Hippocampal formation (tissue), 2 donors: Measurements from ENCODE around the gene CCL18.
A peak's percentile ranks its signal among the peaks of the same experiment; 100 is the strongest.
"Not testable (repeated sequence)": the region's sequence is repeated elsewhere in the genome, so short reads cannot be mapped to it uniquely, and the experiment has no call there.

Source experiments
- DNase-seq, 2 donors: peaks; one replicate each; lab custom pipeline; 2025; lab: John Stamatoyannopoulos, UW

Gene CCL18

DNA sequence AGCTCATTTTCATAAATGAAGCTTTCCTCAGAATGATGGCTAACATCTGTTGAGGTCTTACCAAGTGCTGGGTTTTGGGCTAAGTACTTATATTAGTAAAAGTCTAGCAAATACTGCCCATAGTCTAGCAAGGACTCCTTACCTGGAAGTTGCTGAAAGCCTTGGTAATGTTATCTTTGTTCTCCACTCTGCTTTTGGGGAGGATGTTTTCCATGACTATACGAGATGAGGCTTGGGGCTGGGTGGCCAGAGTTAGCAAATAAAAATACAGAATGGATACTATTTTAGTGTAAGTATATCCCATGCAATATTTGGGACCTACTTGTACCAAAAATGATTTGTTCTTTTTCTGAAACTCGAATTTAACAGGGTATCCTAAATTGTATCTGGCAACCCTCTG lies 7.7 kb downstream of the CCL18 start:
- no peak for DNase-seq

DNA sequence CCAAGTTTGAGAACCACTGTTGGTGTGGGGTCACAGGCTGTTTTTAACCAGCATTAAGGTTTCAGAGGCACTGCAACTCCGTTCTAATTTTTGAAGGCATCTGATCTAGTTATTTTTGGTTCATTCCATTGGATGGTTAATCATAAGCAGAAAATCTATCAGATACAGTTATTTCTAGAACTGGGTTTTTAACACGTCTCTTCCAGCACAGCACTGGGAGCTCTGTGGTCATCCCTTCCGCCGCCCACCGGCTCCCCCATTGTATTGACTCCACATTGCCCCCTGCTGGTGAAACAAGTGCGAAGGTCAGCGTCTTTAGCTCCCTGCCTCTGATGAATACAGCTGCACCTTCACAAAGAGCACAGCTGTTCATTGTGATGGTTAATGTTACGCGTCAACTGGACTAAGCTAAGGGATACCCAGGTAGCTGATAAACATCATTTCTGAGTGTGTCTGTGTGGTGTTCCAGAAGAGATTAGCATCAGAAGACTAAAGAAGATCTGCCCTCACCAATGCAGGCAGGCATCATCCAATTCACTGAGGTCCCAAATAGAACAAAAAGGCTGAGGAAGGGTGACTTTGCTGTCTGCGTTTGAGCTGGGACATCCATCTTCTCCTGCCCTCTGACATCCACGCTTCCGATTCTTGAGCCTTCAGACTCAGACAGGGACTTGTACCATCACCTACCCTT lies 8.5 kb downstream of the CCL18 start:
- DNase-seq: no peak

DNA sequence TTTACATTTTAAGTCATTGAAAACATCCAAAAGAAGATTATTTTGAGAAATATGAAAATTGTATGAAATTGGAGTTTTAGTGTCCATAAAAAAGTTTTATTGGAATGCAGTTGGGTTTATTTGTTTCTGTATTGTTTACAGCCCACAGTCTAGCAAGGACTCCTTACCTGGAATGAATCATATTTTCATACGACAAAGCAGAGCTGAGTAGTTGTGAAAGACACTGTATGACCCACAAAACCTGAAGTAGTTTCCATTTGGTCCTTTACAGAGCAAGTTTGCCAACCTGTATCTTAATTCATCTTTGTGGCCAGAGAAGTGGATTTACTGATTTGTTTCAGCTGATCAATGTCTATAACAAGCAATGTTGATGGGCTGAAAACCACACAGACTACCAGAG lies 10.3 kb downstream of the CCL18 start:
- DNase-seq: no peak

DNA sequence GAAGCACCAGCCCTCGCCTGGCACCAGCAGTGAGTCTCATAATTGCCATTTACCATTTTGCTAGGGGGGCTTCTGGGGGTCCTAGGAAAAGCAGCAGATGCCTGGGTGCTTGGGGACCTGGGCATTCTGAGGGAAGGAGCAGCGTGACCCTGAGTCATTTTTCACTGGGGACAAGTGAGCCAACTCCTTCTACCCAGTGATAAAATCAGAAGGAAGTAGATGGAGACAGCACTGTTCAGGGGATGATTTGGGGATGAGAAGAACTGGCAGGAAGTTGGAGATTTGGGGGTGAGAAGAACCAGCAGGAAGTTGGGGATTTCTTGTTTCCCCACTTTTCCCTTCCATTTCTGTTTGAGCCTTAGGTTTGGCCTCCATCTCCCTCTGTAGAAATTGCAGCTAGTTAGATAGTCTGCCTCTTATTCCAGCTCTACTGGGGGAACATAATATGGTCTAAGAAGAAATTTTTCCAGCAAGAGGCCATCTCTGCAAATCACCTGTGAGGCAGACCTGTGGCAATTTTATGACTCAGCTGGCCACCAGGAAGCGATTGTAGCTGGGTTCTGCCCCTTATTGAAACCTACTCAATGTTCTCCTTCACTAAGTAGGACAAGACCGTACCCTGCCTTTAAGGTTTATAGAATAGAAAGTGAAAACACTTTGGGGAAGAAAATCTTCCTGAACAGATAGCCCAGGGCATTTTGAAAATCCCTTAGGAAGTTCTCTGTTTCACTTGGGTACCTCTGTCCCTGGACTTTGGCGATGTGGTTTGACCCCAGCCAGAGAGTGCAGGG lies 17.8 kb downstream of the CCL18 start:
- not testable (repeated sequence) for DNase-seq

GRCh38 chr17:36082482-36083120 lies 18.5 kb downstream of the CCL18 start:
- DNase-seq: not testable (repeated sequence)

GRCh38 chr17:36083691-36084090 lies 19.6 kb downstream of the CCL18 start:
- DNase-seq: not testable (repeated sequence)

- DNase-seq: no peak
Measured at GRCh38 chr17:36085765-36086164, 21.7 kb downstream of the CCL18 start.

DNA sequence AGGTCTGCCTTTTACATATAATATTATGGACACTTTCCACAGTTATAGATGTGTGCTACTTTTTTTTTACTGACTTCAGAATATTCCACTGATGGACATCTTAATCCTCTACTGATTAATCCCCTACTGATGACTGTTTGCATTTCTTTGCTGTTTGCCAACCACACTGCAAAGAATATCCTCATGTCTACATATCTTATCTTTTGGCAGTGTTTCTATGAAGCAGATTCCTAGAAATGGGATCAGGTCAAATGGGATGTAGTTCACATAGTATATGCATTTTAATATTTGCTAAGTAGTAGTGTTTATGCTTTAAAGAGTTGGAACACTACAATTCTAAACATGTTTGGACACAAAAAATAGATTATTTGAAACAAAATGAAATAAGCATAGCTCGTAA lies 22.7 kb downstream of the CCL18 start:
- no peak for DNase-seq

- not testable (repeated sequence) for DNase-seq
Measured at GRCh38 chr17:36087471-36087870, 23.4 kb downstream of the CCL18 start.

- not testable (repeated sequence) for DNase-seq
Measured at GRCh38 chr17:36087897-36088572, 24.0 kb downstream of the CCL18 start.

DNA sequence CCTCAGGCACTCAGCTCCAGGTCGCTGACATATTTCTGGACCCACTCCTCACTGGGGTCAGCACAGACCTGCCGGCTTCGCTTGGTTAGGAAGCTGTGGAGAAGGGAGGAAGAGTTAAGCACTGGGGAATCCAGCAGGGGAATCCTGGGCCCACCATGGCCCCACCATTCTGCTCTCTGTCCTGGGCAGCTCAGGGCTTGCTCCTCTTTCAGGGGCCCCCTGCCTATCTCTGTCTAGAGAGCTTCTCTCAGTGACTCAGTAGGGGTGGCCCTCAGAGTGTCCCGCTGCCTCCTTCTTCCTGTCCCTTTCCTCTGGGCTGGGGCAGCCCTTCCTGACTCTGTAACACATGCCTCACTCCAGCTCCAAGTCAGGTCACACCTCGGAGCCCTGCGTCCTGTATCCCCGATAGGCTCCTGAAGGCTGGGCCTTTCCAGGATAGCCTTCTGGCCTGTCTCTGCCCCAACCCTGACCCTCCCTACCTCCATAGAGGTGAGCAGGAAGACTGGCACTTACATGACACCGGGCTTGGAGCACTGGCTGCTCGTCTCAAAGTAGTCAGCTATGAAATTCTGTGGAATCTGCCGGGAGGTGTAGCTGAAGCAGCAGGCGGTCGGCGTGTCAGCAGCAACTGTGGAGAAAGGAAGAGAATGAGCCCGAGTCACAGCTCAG lies 24.7 kb downstream of the CCL18 start:
- DNase-seq: no peak

- DNase-seq: no peak
Measured at GRCh38 chr17:36089339-36089865, 25.3 kb downstream of the CCL18 start.

DNA sequence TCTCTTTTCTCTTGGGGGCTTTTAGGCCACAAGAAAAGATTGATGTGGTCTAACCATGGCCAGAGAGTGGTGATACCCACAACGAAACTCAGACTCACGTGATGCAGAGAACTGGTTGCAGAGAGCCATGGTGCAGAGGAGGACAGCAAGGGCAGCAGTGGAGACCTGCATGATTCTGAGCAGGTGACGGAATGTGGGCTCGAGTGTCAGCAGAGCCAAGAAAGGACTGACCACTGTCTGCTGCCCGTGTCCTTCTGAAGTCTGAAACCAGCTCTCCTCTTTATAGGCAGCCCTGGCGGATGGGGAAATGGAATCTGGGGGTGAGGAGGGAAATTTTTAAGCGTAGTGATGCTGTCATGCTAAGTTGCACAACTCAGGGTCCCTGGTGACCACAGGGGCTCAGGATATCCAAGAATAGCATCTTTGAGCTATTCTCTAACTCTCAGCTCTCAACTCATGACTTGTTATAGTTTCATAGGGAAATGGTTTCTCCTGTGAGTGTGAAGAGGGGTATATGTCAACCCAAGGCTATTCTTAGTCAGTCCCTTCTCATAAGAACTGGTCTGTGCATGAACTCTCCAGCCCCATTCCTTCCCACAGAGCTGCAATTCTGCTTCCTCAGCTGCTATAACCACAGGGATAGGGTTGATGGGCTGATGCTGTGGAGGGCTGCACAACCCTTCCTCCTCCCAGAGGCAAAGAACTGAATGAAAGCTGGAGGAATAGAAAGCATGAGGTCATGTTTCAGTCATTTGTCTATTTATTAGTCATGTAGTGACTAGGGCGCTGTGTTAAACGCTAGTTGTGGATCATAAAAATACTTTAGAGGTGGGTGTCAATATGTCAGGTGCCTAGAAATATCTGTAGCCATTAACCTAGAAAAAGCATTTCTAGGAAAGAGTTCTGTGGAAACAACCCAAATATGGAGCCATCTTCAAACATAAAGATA lies 26.1 kb downstream of the CCL18 start, which contains the start of gene CCL3:
Gene CCL3 (minus strand): TSS at position 256 of the 949 bp plus-strand sequence. CDS start 85 bp downstream, at position 171.
- peak in 1 of 2 donors; percentile 17 for DNase-seq

GRCh38 chr17:36092230-36092629 lies 28.2 kb downstream of the CCL18 start:
- no peak for DNase-seq

DNA sequence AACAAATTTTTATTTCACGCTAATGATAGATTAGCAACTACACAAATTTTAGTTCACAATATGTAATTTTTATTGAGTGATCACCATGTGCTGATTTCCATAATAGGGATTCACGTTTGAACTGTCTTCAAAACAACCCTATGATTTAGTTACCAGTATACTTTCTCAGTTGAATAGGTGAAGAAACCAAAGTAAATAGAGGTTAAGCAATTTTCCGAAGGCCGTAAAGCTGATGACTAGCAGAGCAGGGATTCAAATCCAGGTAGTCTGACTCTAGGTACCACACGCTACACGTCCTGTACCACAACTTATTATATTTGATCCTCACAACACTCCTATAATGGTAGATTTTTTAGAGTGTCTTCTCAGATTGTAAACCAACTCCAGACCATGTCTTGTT lies 28.6 kb downstream of the CCL18 start:
- DNase-seq: not testable (repeated sequence)

DNA sequence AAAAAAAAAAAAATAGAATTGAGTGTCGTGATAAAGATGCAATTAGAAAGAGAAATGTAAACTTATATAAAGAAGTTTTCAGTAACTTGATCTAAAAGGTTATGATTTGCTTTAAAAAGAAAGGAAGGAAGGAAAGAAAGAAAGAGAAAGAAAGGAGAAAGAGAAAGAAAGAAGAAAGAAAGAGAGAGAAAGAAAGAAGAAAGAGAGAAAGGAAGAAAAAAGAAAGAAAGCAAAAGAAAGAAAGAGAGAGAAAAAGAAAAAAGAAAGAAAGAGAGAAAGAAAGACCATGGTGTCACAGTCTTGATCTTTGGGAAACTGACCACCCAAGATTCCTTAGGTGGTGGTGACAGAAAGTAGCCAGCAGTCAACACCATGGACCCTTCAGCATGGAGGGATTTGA lies 30.2 kb downstream of the CCL18 start:
- no peak for DNase-seq

DNA sequence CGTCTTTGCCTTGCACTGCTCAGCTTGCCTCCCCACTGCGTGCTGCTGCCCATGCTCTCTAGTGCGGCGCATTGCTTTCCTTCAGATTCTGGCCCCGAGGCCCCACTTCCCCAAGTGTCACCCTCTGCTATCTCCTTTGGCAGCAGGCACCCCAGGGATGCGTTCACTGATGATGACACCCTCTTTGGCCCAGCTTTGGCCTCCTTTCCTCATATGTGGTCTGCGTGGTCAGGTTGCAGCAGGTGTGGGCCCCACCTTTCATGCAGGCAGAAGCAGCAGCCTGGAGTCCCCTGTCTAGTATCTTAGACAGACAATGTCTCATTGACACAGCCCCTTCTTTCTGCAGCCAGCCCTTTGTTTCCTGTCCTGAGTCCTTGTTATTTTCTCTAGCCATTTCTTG lies 30.7 kb downstream of the CCL18 start:
- DNase-seq: no peak

GRCh38 chr17:36095992-36096391 lies 31.9 kb downstream of the CCL18 start:
- DNase-seq: no peak

GRCh38 chr17:36099004-36099403 lies 34.9 kb downstream of the CCL18 start:
- DNase-seq: not testable (repeated sequence)

DNA sequence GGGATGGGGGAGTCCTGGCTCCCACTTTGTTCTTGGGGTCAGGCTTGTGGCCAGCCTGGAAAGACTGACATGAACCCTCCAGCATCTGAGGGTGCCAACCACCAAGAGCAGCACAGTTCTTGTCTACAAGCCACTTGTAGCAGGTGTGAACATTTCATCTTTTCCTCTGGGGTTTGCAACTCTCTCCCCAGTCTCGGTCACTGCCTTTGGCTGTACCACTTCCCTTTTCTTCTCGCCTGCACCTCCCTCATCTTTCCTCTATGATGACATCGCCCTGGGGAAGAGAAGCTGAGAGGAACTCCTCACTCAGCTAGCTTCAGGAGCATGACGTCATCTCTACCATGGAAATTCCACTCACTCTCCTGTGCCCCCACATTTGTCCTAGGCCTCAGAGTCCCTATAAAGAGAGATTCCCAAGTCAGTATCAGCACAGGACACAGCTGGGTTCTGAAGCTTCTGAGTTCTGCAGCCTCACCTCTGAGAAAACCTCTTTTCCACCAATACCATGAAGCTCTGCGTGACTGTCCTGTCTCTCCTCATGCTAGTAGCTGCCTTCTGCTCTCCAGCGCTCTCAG lies 39.4 kb downstream of the CCL18 start, which contains the start of gene CCL4:
Gene CCL4 (plus strand): TSS at position 427 of the 575 bp plus-strand sequence. CDS start 79 bp downstream, at position 506.
- DNase-seq: not testable (repeated sequence)
